PC-9 (cell line): ENCODE measurements around the gene THAP12. TPM values are rescaled to one million over a fixed set of nuclear protein-coding genes. Genes with fewer than 3 reads are reported as not detected.

ENCODE experiments used
- BruUV-seq: library from RNA; stranded (reverse); fragments of 400-500 nt; replicated peaks from 2 replicates; lab custom pipeline; 2021; lab: Mats Ljungman, UMichigan
- CTCF ChIA-PET: fragments of 300-600 bp; sonication (Branson Sonifier 250); formaldehyde crosslinking; loops from one replicate; lab custom pipeline; 2022; ENCODE audit warnings: antibody characterized with exemption; lab: Charles Lee
- POLR2A ChIA-PET: fragments of 300-600 bp; sonication (Branson Sonifier 250); formaldehyde crosslinking; loops from one replicate; lab custom pipeline; 2022; ENCODE audit warnings: antibody characterized with exemption; ENCODE audit not compliant: unreplicated experiment; lab: Charles Lee
- DNase-seq, 2 experiments: peaks; one replicate each; pipeline versions ENCODE4 v3.0.0 to v3.0.0-alpha.2; 2015 to 2022; ENCODE audit warnings: mixed read lengths in 1 of 2
- H2AFZ ChIP-seq: fragments of 200-600 bp; sonication (generic); 2 replicates; pipeline ENCODE4 v1.8.1; 2017; ENCODE audit warnings: antibody characterized with exemption
- H3F3A ChIP-seq: fragments of 200-600 bp; sonication (generic); 2 replicates; pipeline ENCODE4 v1.8.1; 2017; ENCODE audit warnings: antibody characterized with exemption, mild to moderate bottlenecking, low read depth; ENCODE audit not compliant: insufficient read depth
- H3K27ac ChIP-seq: fragments of 200-600 bp; sonication (generic); 2 replicates; pipeline ENCODE4 v1.6.1; 2016; ENCODE audit warnings: mixed run types
- H3K27me3 ChIP-seq: fragments of 200-600 bp; sonication (generic); 2 replicates; pipeline ENCODE4 v1.6.1; 2016; ENCODE audit warnings: low read depth, mixed run types; ENCODE audit not compliant: insufficient read depth
- H3K36me3 ChIP-seq: fragments of 200-600 bp; sonication (generic); 2 replicates; pipeline ENCODE4 v1.6.1; 2016; ENCODE audit warnings: low read depth, mixed run types
- H3K4me1 ChIP-seq: fragments of 200-600 bp; sonication (generic); replicated peaks from 2 replicates; pipeline ENCODE4 v1.6.1; 2016; ENCODE audit warnings: mixed run types; ENCODE audit not compliant: insufficient read depth
- H3K4me2 ChIP-seq: fragments of 200-600 bp; sonication (generic); 2 replicates; pipeline ENCODE4 v1.6.1; 2017; ENCODE audit warnings: mixed run types
- H3K4me3 ChIP-seq: fragments of 200-600 bp; sonication (generic); 2 replicates; pipeline ENCODE4 v1.6.1; 2016; ENCODE audit warnings: mixed run types
- H3K79me2 ChIP-seq: fragments of 200-600 bp; sonication (generic); 2 replicates; pipeline ENCODE4 v1.6.1; 2017; ENCODE audit warnings: low read depth, mixed run types
- H3K9me2 ChIP-seq: fragments of 200-600 bp; sonication (generic); 2 replicates; pipeline ENCODE4 v1.8.1; 2017; ENCODE audit warnings: mild to moderate bottlenecking; ENCODE audit not compliant: insufficient read depth
- H3K9me3 ChIP-seq: fragments of 200-600 bp; sonication (generic); 2 replicates; pipeline ENCODE4 v1.8.1; 2016; ENCODE audit warnings: low read depth; ENCODE audit not compliant: insufficient read depth
- H4K20me1 ChIP-seq: fragments of 200-600 bp; sonication (generic); 2 replicates; pipeline ENCODE4 v1.8.1; 2017; ENCODE audit not compliant: insufficient read depth
- EZH2 ChIP-seq: fragments of 200-600 bp; sonication (generic); IDR thresholded peaks from 2 replicates; pipeline ENCODE4 v1.8.0; 2017; ENCODE audit warnings: antibody characterized with exemption, low read depth
- intact Hi-C: fragments of 100-400 bp; cut with micrococcal nuclease; formaldehyde crosslinking; loops from one replicate; pipeline ENCODE4 v1.10.0; 2022; ENCODE audit not compliant: unreplicated experiment
- total RNA-seq: library from RNA; stranded (reverse); gene quantifications from 2 replicates; pipeline ENCODE4 v1.2.3, GENCODE V29; 2021
- TF ChIP-seq, protein P1 (sequence below): fragments of 200-600 bp; sonication (generic); conservative IDR thresholded peaks from 2 replicates; pipeline ENCODE4 v1.6.1; 2017; ENCODE audit warnings: mixed run types, antibody characterized with exemption, mild to moderate bottlenecking, moderate library complexity

The THAP12 gene
- total RNA-seq, 1 experiment from 2014 or later, result 52.3 TPM

GRCh38 chr11:76385903-76386302 lies 5.0 kb upstream of the THAP12 start:
- DNase-seq, result no peak
- Histone ChIP-seq H4K20me1 (no peaks in the 10 kb centered on the region), H3K27ac (no peak overlapping the region), H3K4me3 (no peak overlapping the region), H3K4me1 (peaks cover 13% of the 10 kb centered on the region), H3K9me3 (no peaks in the 10 kb centered on the region), H3K79me2 (peaks cover 17% of the 10 kb centered on the region), H3K9me2 (no peaks in the 10 kb centered on the region), H3K27me3 (no peaks in the 10 kb centered on the region), H3F3A (peaks cover 7% of the 10 kb centered on the region; the same call in 1 of the 2 replicates), H3K36me3 (no peaks in the 10 kb centered on the region), H2AFZ (no peak overlapping the region), H3K4me2 (no peak overlapping the region)
- no TSS peak for BruUV-seq
- TF ChIP-seq EZH2, result no peak
- TF ChIP-seq, protein P1, sequence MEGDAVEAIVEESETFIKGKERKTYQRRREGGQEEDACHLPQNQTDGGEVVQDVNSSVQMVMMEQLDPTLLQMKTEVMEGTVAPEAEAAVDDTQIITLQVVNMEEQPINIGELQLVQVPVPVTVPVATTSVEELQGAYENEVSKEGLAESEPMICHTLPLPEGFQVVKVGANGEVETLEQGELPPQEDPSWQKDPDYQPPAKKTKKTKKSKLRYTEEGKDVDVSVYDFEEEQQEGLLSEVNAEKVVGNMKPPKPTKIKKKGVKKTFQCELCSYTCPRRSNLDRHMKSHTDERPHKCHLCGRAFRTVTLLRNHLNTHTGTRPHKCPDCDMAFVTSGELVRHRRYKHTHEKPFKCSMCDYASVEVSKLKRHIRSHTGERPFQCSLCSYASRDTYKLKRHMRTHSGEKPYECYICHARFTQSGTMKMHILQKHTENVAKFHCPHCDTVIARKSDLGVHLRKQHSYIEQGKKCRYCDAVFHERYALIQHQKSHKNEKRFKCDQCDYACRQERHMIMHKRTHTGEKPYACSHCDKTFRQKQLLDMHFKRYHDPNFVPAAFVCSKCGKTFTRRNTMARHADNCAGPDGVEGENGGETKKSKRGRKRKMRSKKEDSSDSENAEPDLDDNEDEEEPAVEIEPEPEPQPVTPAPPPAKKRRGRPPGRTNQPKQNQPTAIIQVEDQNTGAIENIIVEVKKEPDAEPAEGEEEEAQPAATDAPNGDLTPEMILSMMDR, result no peak
- intact Hi-C loops, result no loop called here
- POLR2A ChIA-PET, result no interaction called here
- CTCF ChIA-PET, result no interaction called here

DNA sequence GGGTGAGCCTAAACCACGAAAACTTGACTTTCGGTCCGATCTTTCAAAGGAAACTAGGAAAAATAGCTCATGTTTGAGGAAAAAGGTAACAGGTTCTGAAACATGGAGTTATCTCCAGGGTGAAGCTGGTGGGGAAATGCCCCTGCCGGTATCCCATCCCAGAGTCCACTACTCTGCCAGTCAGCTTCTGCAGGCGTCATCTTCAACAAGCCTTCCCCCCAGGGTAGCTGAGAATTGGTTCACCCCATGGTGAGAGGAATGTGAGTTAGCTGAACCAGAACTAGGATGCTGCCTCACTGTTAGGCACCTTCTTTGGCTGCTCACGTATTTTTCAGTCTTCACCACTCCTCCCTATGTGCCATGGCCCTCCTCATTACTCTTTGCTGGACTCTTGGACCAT lies 1.3 kb upstream of the THAP12 start:
- CTCF ChIA-PET, result no interaction called here

DNA sequence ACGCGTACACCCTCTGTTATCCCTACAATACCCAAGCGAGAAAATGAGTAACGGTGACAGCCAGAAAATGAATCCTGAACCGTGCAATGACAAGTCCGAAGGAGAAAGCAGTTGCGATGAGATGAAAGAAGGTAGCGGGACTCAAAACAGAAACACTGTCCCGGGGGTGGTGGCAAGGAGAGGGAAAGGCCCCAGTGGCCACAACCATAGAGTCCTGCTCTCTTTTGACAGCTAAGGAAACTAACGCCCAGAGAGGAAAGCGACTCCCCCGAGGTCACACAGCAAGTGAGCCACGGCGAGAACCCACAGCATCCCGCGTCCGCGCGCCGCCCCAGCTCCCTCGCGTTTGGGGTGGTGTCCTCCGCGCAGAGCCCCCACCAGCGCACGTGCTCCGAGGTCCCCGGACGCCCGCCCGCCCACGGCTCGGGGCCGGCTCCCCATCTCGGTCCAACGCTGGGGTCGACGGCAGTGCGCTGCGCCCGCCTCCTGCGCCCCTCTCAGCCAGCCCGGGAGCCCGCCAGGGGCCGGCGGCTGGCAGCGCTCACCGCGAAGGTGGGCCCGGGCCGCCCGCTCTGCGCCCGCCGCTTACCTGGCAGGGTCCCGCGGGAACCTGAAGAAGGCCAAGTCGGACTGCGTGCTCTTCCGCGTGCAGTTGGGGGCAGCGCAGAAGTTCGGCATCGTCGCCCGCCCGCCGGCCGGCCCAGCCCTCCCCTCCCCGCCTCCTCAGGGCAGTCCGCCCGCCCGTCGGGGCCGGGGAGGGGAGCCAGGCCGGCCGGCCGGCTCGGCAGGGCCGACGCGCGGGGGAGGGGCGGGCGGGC lies 564 bp downstream of the THAP12 start:
- BruUV-seq, result no TSS peak
- Histone ChIP-seq H3K79me2 (peaks cover 68% of the 10 kb centered on the region), H3K4me3 (peak overlapping the region; percentile 95), H3K27me3 (no peaks in the 10 kb centered on the region), H2AFZ (peak overlapping the region; percentile 78), H3K4me2 (peak overlapping the region; percentile 96), H3F3A (peaks cover 7% of the 10 kb centered on the region; the same call in 1 of the 2 replicates), H3K27ac (peak overlapping the region; percentile 23; the same call in 1 of the 2 replicates), H3K9me2 (no peaks in the 10 kb centered on the region), H3K4me1 (peaks cover 24% of the 10 kb centered on the region), H4K20me1 (peaks cover 33% of the 10 kb centered on the region), H3K36me3 (no peaks in the 10 kb centered on the region), H3K9me3 (no peaks in the 10 kb centered on the region)
- CTCF ChIA-PET, result interaction anchor here (0.6 kb wide), 1 partner anchor 644 kb away, joined by 7 read pairs; no protein-coding TSS in a partner anchor
- POLR2A ChIA-PET, result no interaction called here
- intact Hi-C loops, result no loop called here
- TF ChIP-seq, protein P1, result no peak
- no peak for TF ChIP-seq EZH2
- no peak for DNase-seq

More for the DNA sequence above, 1.3 kb upstream of the THAP12 start:
- POLR2A ChIA-PET, result no interaction called here
- no TSS peak for BruUV-seq
- Histone ChIP-seq H3K4me2 (peak overlapping the region; percentile 91), H3K9me2 (no peaks in the 10 kb centered on the region), H3F3A (peaks cover 7% of the 10 kb centered on the region; the same call in 1 of the 2 replicates), H3K9me3 (no peaks in the 10 kb centered on the region), H3K79me2 (peaks cover 50% of the 10 kb centered on the region), H4K20me1 (peaks cover 25% of the 10 kb centered on the region), H3K4me1 (peaks cover 23% of the 10 kb centered on the region), H3K27me3 (no peaks in the 10 kb centered on the region), H3K27ac (no peak overlapping the region), H2AFZ (peak overlapping the region; percentile 97; the same call in 1 of the 2 replicates), H3K36me3 (no peaks in the 10 kb centered on the region), H3K4me3 (peak overlapping the region; percentile 79)
- intact Hi-C loops, result no loop called here
- DNase-seq, result no peak
- no peak for TF ChIP-seq EZH2
- TF ChIP-seq, protein P1, result no peak
